Measurements from ENCODE around the gene SORL1.

- TF ChIP-seq POLR2AphosphoS5 (IDR thresholded peaks at IDR 0.05; ENCODE audit: borderline replicate concordance, low read depth, low read length): no peak
- no peak for TF ChIP-seq FOXP2 (optimal IDR thresholded peaks at IDR 0.05; ENCODE audit: control extremely low read depth, extremely low read length, insufficient read depth)
- no peak for TF ChIP-seq EZH2 (IDR thresholded peaks at IDR 0.05)
These were observed 14.1 kb downstream of the SORL1 start for GRCh38 chr11:121466063-121466794.
